ENCODE data around the gene CLCNKA. TPM values are rescaled to one million over a fixed set of nuclear protein-coding genes. Genes with fewer than 3 reads are reported as not detected.

CLCNKA gene
- total RNA-seq, 1 donor from 2014 or later, result not detected

DNA sequence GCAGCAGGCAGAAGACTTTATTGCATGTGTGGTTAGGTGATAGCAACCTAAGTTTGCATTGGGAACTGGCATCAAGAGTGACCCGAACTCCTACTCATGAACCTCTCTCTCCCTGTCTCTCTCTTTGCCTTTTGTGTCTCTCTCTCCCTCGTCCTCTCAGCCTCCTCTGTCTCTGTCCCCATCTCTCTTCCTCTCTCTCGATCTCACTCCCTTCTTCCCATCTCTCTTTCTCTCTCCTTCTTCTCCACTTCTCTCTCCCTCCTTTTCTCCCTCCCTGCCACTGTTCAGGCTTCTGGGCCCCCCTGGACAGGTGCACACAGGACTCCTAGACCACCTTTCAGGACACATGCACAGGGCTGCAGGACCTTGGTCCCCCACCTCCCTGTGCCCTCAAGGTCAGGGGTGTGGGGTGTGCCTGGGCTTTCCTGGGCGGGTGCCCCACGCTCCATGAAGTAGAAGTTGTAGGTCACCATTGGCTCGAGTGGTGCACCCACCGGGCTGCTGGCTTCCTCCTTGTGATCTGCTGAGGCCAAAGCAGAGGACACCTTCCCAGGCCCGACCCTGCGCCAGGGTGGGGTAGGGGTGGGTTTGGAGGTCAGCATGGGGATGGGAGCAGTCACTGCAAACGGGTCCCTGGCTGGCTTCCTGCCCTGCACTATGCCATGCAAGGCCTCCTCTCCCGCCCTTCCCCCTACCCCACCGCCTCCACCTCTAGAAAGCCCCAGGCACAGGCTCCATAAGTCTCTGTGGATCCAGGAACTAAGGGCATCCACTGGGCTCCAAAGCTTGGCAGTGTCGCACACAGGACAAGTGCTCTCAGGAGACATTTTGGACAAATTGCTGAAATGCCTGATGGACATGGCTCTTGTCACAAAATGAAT lies 32.7 kb upstream of the CLCNKA start:
- no peaks in the 10 kb centered on the region for H3K27me3 ChIP-seq (ENCODE audit: control insufficient read depth, insufficient read depth, low read length)
- H3K4me3 ChIP-seq (ENCODE audit: low read depth, low read length), result no peak overlapping the region
- no peak for DNase-seq (ENCODE audit: low read depth)
- TF ChIP-seq, protein P1, sequence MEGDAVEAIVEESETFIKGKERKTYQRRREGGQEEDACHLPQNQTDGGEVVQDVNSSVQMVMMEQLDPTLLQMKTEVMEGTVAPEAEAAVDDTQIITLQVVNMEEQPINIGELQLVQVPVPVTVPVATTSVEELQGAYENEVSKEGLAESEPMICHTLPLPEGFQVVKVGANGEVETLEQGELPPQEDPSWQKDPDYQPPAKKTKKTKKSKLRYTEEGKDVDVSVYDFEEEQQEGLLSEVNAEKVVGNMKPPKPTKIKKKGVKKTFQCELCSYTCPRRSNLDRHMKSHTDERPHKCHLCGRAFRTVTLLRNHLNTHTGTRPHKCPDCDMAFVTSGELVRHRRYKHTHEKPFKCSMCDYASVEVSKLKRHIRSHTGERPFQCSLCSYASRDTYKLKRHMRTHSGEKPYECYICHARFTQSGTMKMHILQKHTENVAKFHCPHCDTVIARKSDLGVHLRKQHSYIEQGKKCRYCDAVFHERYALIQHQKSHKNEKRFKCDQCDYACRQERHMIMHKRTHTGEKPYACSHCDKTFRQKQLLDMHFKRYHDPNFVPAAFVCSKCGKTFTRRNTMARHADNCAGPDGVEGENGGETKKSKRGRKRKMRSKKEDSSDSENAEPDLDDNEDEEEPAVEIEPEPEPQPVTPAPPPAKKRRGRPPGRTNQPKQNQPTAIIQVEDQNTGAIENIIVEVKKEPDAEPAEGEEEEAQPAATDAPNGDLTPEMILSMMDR (IDR thresholded peaks at IDR 0.05; ENCODE audit: insufficient read depth, low read length, poor library complexity, severe bottlenecking), result no peak
- H3K36me3 ChIP-seq (ENCODE audit: control insufficient read depth, insufficient read depth, low read length), result no peaks in the 10 kb centered on the region

- TF ChIP-seq, protein P1 (IDR thresholded peaks at IDR 0.05; ENCODE audit: insufficient read depth, low read length, poor library complexity, severe bottlenecking), result no peak
- Histone ChIP-seq H3K27me3 (ENCODE audit: control insufficient read depth, insufficient read depth, low read length) (no peaks in the 10 kb centered on the region), H3K4me3 (ENCODE audit: low read depth, low read length) (no peak overlapping the region), H3K36me3 (ENCODE audit: control insufficient read depth, insufficient read depth, low read length) (no peaks in the 10 kb centered on the region)
- no peak for DNase-seq (ENCODE audit: low read depth)
Observed at GRCh38 chr1:15989776-15990175, 32.1 kb upstream of the CLCNKA start.

DNA sequence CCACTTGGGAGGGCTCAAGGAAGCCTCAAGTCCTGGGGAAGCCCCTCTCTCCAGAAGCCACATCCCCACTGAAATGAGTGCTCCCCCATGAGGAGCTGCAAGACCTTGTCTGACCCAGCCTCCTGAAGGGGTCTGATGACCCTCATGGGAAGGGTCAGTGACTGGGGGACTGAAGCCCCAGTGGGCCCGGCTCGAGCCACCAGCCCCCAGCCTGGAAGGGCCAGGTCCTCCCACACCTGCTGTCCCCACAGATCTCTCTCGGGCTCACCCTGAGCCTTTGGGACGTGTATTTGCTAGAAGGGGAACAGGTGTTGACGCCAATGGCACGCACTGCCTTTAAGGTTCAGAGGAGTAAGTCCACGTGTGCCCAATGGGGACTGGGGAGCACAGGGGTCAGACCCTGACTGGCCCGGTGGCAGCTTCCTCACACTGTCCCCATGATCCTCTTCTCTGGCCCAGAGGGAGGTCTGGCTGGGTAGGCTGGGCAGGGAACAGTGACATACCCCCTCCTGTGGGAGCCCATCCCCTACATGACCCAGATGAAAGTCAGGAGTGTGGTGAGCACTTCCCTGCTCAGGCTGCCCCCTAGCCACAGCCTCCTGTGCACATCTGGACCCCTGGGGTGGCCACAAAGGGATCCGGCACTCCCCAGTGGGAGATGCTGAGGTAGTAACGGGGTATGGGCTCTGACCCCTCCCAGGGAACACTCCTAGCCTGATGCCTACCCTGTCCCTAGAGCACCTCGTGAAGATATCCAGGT lies 30.2 kb upstream of the CLCNKA start:
- H3K36me3 ChIP-seq (ENCODE audit: control insufficient read depth, insufficient read depth, low read length), result no peaks in the 10 kb centered on the region
- TF ChIP-seq, protein P1 (IDR thresholded peaks at IDR 0.05; ENCODE audit: insufficient read depth, low read length, poor library complexity, severe bottlenecking), result no peak
- no peak overlapping the region for H3K4me3 ChIP-seq (ENCODE audit: low read depth, low read length)
- no peaks in the 10 kb centered on the region for H3K27me3 ChIP-seq (ENCODE audit: control insufficient read depth, insufficient read depth, low read length)
- no peak for DNase-seq (ENCODE audit: low read depth)

GRCh38 chr1:15992187-15992553 lies 29.7 kb upstream of the CLCNKA start:
- DNase-seq (ENCODE audit: low read depth), result no peak
- Histone ChIP-seq H3K4me3 (ENCODE audit: low read depth, low read length) (no peak overlapping the region), H3K36me3 (ENCODE audit: control insufficient read depth, insufficient read depth, low read length) (no peaks in the 10 kb centered on the region), H3K27me3 (ENCODE audit: control insufficient read depth, insufficient read depth, low read length) (peaks cover under 1% of the 10 kb centered on the region)
- TF ChIP-seq, protein P1 (IDR thresholded peaks at IDR 0.05; ENCODE audit: insufficient read depth, low read length, poor library complexity, severe bottlenecking), result no peak

- peaks cover 3% of the 10 kb centered on the region for H3K27me3 ChIP-seq (ENCODE audit: control insufficient read depth, insufficient read depth, low read length)
- DNase-seq (ENCODE audit: low read depth), result no peak
- no peak overlapping the region for H3K4me3 ChIP-seq (ENCODE audit: low read depth, low read length)
- TF ChIP-seq, protein P1 (IDR thresholded peaks at IDR 0.05; ENCODE audit: insufficient read depth, low read length, poor library complexity, severe bottlenecking), result no peak
- H3K36me3 ChIP-seq (ENCODE audit: control insufficient read depth, insufficient read depth, low read length), result no peaks in the 10 kb centered on the region
Observed at GRCh38 chr1:15992582-15993500, 29.0 kb upstream of the CLCNKA start.
